Stimulated activated CD8-positive, alpha-beta memory T cell treated with anti-CD3 and anti-CD28 coated beads, Interleukin-12 subunit alpha, Interleukin-12 subunit beta, amount 100 ng/mL, for 1 hour (primary cell): ENCODE results near the gene MYO7B.

Source experiments
- DNase-seq: peaks from one replicate; pipeline ENCODE4 v3.0.0-alpha.2; 2020; ENCODE audit warnings: low read depth

The MYO7B gene

DNA sequence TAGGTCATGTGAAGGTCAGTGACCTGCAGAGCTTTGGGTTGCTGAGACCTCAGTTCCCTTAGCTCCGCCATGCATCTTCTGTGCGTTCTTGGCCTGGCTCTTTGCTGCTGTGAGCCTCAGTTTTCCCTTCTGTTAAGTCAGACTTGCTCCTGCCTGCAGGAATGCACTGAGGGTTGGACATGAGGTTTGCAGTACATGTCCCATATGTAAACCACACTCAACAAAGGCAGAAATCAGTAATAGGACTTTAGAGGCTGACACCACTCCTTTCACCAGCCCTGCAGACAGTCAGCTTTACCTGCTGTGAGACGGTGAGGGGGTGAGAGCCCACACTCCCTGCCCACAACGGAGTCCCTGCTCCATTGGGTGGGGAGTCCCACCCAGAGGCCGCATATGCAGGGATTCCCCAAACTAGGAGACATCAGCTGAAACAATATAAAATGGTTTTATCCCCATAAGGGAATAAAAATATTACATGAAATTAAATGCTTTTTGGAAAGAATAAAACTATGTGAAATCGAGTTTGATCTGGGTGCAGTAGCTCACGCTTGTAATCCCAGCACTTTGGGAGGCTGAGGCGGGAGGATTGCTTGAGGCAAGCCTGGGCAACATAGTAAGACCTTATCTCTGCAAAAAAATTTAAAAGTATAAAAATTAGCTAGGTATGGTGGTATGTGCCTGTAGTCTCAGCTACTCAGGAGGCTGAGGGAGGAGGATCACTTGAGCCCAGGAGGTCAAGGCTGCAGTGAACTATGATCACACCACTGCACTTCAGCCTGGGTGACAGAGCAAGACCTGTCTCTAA, 55.1 kb downstream of the MYO7B start:
- DNase-seq = no peak

DNA sequence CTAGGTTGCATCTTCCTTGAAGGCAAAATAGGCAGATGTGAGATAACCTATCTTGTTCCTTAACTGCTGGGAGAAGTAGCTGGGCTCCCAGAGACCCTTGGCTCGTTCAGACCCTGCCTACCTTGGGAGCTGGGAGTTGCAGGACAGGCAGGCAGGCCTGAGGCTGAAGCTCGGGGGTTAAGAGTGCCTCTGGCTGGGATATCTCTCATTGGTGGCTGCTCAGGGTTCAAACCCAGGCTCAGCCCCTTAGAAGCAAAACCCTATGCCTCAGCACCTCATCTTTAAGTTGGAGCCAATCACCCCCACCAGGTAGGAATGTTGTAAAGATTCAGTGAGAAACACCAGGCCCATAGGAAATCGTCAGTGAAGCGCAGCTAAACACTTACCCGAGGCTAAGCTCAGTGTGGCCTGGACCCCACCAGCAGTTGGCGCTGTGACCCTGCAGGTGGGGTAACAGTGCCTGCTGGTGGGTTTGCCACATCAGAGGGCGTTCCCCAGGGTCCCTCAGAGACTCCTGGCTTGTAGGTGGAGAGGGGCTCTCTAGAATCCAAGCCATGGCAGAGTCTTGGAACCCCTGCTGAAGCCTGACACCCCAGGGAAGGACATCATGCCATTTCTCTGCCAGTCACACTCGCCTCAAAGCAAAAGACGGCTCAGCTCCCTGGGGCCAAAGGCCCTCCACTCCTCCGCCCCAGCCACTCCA, 55.9 kb downstream of the MYO7B start:
- DNase-seq = peak; percentile 43

DNA sequence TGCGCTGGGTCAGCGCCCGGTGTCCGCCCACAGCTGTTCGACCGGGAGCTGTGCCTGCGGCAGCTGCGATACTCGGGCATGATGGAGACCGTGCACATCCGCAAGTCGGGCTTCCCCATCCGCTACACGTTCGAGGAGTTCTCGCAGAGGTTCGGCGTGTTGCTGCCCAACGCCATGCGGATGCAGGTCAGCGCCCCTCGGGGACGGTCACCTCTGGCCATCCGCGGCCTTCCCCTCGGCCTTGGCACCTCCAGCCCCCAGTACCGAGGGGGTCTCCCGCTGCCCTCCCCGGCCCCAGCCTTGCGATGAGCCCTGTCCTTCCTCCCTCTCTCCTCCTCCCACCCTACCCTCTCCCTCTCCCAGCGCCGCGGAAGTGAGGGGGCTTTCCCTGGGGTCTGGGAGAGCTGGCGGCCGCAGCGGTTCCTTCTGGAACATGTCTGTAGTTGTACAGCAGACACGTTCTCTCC, 57.3 kb downstream of the MYO7B start:
- DNase-seq = no peak

DNA sequence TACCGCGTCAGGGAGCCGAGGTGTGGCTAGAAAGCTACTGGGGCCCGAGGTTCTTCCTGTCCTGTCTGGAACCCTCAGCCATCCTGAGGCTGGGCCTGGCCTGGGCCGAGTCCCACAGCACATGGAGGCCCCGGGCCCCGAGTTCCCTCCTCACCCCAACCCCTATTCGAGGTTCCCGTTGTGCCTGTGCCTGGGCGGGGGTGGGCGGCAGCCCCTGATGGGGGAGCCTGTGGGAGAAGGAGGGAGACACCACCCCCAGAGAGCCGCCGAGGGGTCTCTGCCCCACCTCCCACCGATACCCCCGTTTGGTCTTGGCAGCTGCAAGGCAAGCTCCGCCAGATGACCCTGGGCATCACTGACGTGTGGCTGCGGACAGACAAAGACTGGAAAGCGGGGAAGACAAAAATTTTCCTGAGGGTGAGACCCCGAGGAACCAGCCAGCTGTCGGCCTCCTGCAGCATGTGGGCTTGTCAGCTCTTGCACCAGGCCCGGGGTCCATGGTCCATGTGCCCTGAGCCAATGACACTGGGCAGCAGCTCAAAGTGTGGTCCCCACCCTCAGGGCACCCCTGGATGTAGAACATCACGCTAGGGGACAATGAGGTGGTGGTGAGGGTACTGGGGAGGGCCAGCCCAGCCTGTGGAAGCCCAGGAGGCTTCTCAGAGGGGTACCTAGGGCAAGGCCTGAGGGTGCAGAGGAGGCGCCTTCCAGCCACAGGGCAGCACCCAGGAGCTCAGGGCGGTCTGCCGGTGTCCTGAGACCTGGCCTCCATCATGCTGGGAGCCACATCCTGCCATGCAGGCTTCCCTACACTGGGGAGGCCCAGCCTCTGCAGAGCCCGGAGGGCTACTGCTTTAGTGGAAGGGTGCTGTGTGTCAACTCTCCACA, 58.0 kb downstream of the MYO7B start:
- DNase-seq = no peak

DNA sequence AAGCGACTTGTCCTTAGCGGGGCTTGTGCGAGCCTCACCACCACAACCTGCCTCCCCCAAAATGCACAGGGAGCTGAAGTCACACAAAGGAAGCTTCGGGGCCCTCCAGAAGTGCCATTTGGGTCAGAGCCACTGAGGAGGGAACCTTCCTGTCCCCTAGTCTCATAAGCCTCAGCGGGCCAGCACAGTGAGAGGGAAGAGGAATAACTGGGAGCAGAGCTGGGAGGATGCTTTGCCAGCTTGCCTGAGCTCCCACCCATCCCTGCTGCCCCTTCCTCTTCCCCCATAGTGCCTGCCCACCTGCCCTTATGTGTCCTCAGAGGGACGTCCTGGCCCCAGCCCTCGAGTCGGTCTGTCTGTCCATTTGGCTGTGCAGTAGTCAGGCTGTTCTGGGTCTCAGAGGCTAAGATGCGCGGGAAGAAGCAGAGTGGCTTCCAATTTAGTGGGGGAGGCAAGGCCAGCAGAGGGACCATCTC, 58.7 kb downstream of the MYO7B start:
- no peak for DNase-seq

DNA sequence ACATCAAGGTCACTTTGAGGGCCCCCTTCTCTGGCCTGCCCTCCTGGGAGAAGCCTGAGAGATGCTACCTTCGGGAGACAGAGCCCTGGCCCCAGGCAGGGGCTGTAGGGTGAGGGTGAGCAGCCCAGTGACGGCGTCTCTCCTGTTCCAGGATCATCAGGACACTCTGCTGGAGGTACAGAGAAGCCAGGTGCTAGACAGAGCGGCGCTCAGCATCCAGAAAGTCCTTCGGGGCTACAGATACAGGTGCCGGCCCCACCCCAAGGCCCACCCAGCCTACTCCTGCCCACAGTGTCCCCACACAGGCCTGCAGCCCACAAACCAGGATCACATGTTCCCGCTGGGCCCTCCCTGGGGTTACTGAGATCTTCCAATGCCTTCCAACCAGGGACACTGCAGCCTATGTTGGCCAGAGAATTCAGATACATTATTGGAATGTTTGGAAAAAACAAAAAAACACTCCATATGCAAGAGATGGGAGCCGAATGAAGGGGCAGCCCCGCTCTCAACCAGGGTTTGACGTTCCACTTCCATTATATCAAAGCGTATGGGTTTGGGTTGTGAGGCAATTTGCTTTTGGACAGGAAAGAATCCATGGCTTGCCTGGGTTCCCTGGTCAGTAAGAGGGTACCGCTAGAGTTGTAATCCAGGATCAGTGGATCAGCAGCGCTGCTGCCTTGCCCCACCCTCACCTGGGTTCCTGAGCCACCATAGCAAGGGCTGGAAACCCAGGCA, 61.0 kb downstream of the MYO7B start:
- DNase-seq = no peak

DNA sequence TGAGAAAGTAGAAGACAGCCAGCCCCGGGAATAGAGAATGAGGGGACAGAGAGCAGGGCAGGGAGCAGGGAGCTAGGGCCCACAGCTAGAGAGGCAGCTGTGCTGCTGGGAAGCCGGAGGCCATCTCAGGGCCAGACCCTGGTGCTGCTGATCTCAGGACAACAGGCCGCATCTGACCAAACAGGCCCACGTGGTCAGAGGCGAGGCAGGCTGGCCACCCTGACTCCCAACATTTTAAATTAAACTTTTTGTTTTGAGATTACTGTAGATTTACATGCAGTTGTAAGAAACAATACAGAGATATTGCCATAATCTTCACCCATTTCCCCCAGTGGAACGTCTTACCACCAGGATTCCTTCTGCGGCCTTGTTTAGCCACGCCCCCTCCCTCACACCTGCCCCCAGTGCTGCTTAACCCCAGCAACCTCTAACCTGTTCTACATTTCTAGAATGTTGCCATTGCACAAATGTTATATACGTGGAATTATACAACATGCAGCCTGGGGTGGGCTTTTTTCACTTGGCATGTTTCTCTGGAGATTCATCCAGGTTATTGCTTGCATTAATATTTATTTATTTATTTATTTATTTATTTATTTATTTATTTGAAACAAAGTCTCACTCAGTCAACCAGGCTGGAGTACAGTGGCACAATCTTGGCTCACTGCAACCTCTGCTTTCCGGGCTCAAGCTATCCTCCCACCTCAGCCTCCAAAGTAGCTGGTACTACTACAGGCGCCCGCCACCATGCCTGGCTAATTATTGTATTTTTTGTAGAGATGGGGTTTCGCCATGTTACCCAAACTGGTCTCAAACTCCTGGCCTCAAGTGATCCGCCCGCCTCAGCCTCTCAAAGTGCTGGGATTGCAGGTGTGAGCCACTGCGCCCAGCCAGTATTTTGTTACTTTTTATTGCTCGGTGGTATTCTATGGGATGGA, 61.8 kb downstream of the MYO7B start:
- DNase-seq = no peak

DNA sequence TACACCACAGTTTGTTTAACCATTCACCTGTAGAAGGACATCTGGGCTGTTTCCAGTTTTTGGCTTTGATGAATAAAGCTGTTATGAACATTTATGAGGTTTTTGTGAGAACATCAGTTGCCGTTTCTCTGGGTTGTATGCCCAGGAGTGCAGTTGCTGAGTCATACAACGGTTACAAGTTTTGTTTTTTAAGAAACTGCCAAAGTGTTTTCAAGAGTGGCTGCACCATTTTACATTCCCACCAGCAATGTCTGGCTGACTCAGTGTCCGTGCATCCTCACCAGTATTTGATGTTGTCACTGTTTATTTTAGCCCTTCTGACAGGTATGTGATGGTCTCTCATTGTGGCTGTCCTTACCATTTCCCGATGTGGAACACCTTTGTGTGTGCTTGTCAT, 62.5 kb downstream of the MYO7B start:
- no peak for DNase-seq

DNA sequence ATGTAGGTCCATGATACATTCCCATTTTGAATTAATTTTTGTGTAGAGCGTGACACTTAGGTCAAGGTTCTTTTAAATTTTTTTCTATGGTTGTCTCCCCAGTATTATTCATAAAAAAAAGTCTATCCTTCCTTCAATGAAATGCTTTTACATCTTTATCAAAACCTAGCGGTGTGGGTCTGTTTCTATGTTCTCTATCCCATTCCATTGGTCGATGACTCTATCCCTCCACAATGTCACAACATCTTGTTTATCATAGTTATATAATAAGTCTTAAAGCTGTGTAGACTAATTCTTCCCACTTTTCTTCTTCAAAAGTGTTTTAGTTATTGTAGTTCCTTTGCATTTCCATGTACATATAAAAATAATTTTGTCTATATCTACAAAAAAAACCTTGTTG, 63.2 kb downstream of the MYO7B start:
- DNase-seq = no peak

DNA sequence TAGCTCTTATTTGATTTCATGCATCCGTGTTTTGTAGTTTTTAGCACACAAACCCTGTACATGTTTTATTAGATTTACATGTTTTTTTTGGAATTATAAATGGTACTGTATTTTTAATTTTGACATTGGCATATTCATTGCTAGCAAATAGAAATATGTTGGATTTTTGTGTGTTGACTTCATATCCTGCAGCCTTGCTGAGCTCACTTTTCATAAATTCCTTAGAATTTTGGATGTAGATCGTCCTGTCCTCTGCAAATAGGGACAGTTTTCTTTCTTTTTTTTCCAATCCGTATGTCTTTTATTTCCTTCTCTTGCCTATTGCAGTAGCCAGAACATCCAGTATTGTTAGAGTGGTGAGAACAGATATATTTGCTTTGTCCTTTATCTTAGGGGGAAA, 63.7 kb downstream of the MYO7B start:
- no peak for DNase-seq

DNA sequence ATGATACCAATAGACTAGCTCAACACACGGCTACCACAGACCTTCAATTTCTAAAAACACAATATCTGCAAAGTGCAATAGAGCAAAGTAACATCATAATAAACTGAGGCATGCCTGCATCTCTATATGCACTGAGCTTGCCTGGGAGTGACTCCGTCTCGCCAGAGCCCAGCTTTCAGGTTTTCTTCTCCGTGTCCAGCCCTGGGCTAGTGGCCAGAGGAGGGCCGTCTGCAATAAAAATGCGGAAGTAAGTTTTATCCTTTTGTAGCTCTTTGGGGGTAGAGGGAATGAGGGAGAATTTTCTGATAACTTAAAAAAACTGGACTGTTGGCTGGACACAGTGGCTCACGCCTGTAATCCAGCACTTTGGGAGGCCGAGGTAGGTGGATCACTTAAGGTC, 69.5 kb downstream of the MYO7B start:
- DNase-seq = no peak

DNA sequence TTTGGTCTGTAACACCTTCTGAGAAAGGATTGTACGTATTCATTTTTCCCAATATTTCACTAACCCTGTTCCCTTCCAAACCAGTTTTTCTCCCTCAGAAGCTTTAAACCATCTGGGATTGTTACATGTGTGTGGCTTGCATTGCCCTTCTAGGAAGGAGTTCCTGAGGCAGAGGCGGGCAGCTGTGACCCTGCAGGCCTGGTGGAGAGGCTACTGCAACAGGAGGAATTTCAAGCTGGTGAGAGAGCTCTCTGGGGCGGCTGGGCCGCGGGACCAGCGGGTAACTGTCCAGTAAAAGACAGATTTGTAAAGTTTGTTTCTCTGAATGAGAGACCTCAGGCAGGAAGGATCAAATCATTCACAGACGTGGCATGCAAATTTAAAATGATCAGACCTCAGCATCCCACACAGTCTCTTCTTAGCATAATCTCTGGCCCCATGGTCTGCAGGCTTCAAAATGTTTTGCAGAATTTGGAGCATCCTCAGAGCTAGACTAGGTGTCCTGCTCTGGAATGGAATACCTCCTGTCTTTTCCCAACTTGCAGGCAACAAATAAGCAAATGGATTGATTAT, 70.3 kb downstream of the MYO7B start:
- DNase-seq = no peak

DNA sequence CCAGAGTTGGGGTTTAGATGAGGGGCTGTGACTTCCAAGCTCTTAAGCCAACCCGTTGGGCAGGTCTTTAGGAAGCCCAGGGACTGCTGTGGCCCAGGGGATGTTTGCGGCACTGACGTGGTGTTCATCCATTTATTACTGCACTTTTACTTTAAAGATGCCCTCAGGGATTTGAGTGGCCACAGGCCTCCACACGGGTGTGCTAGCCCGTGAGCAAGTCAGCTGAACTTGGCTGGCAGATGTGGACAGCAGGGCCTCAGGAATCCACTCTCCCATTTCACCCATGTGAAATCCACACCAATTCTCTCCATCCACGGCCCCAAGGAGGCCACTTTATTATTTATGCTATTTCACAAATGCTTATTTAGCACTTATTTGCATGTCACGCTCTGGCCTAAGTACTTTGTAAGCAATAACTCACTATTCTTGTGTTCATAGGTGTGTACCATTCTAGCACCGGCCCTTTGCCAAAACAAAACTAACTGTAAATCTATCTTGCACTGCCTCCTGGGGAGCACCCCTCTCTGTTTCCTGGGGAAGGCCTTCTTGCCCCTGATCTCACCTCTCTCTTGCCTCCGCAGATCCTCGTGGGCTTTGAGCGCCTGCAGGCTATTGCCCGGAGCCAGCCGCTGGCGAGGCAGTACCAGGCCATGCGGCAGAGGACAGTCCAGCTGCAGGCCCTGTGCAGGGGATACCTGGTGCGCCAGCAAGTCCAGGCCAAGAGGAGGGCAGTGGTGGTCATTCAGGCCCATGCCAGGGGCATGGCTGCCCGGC, 71.3 kb downstream of the MYO7B start:
- no peak for DNase-seq

DNA sequence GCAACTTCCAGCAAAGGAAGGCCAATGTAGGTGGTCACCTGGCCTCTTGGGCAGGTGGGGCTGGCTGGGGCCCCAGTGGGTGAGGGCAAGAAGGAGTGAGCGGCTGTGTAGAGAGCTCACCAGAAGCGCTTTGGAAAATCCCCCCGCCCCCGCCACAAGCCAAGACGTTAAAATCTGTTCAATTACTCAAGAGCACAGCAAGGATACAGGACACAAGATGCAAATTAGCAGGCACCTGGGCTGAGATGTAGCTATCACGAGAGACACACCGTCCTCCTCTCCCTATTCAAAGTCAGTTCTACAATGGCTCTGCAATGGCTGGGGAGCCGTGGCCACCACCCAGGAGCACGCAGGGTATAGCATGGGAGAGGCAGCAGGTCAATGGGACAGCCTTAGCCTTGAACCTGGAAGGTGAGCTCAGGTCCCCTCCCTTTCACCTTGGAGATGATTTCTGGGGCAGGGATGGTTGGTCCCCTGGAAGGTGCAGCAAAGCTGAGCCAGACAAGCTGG, 72.0 kb downstream of the MYO7B start:
- no peak for DNase-seq

DNA sequence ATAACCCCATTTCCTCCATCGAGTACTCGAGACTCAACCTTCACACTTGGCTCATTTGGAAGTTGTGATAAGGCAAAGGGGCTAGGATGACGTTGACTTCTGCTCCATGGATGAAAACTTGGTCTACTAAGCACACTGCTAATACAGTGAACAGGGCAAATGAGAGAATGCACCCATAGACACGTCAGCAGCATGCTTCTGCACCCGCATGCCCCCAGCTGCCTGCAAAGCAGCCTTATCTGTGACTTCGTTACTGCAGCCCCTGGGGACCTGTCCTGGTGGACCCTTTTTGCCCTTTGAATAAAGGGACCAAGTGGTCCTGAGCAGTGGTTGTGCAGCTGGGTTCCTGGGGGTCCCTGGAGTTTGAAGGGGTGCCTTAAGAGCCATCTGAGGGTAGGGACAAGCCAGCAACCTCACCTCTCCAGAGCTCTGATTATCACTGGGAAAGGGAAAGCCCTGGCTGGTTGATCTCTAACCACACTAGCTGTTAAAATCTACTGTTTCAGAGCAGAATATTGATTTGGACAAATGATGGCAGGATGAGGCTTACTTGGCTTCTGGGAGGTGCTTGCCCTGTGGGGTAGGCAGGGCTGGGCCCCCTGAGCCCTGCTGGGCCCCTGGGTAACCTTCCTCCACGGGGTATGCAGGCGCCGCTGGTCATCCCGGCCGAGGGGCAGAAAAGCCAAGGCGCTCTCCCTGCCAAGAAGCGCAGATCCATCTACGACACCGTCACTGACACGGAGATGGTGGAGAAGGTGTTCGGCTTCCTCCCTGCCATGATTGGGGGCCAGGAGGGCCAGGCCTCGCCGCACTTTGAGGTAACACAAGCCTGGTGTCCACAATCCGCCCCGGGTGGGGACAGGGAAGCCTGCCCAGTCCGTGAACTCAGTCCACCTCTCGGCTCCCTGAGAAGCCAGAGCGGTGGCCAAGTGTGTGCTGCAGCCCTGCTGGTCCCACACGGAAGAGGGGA, 72.9 kb downstream of the MYO7B start:
- no peak for DNase-seq

DNA sequence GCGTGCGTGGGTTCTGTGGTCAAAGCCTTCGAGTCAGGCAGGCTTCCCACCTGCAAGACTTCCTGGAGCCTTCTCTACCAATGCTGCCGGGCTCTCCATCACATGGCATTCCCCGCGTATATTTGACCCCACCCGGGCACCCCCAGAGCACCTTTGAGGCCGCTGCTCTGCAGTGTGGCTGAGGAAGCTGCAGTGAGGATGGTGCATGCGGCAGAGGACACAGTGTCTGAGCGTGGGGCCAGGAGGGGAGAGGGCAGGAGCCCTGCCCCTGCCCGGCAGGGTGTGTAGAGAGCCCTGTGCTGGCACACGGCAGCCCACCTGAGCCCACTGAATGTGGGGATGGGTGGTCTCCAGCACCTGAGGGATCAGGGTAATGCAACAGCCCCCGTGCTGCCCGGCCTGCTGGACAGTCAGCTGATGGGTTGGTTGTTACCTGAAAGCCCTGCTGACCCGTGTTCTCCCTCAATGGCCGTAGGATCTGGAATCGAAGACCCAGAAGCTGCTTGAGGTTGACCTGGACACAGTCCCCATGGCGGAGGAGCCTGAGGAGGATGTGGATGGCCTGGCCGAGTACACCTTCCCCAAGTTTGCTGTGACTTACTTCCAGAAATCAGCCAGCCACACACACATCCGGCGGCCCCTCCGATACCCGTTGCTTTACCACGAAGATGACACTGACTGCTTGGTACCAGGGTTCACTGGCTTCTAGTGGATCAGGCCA, 73.7 kb downstream of the MYO7B start:
- no peak for DNase-seq

DNA sequence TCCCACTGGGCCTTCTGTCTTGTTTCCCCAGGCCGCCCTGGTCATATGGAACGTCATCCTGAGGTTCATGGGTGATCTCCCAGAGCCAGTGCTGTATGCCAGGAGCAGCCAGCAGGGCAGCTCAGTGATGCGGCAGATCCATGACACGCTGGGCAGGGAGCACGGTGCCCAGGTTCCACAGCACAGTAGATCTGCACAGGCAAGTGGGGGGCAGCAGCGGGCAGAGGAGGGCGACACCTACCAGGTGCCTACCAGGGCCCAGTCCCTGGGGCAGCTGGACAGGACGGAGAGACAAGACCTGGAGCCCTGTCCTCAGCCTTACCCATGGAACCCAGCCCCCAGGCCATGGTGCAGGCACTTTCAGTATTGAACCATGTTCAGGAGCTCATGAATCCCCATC, 74.3 kb downstream of the MYO7B start:
- no peak for DNase-seq
